H1 (cell line): ENCODE data around the gene LY86. TPM values are rescaled to one million over a fixed set of nuclear protein-coding genes. Genes with fewer than 3 reads are reported as not detected.

ENCODE experiments used
- CBX5 ChIP-seq: fragments of 300-800, 300-1000 bp; sonication (generic); IDR thresholded peaks from 2 replicates; pipeline ENCODE4 v1.7.1; 2016; ENCODE audit warnings: antibody characterized with exemption, low read length, low read depth
- CEBPB ChIP-seq: IDR thresholded peaks from 2 replicates; pipeline ENCODE4 v1.6.1; 2012; ENCODE audit warnings: low read depth, low read length
- HDAC2 ChIP-seq, 2 experiments: fragments of 300-600 bp in 1 of 2; sonication (generic) in 1 of 2; IDR thresholded peaks; 2 replicates each; pipeline ENCODE4 v1.6.1; 2011 to 2012; ENCODE audit warnings: low read depth in 2 of 2, low read length in 2 of 2, mild to moderate bottlenecking in 2 of 2, moderate library complexity in 2 of 2, borderline replicate concordance in 1 of 2, inconsistent platforms in 1 of 2
- SAP30 ChIP-seq: fragments of 300-600 bp; sonication (generic); IDR thresholded peaks from 2 replicates; pipeline ENCODE4 v1.7.1; 2012; ENCODE audit warnings: low read length, moderate library complexity, mild to moderate bottlenecking, inconsistent platforms; ENCODE audit not compliant: insufficient read depth, insufficient replicate concordance
- polyA plus RNA-seq, 7 experiments: library from polyadenylated mRNA; depleted of rRNA in 3 of 7; stranded (reverse) in 5 of 7; unstranded in 2 of 7; fragments of >200 nt in 5 of 7; fragments of 200-250 nt in 2 of 7; gene quantifications; 1 replicate in 5 of 7; 2 replicates in 1 of 7; 4 replicates in 1 of 7; pipeline versions ENCODE4 v1.2.1 to v1.2.3, GENCODE V29; 2011 to 2013; ENCODE audit warnings: missing spikeins in 2 of 7, mixed read lengths in 2 of 7
- total RNA-seq: library from RNA; stranded (reverse); fragmentation: NEBNext Ultra II Directional; extraction: Animal tissue kit (Norgen Biotek cat#: 25700); gene quantifications from 2 replicates; pipeline ENCODE4 v1.2.1, GENCODE V29; 2021
- TF ChIP-seq, protein P1 (sequence below): IDR thresholded peaks from 2 replicates; pipeline ENCODE4 v1.6.1; 2012; ENCODE audit warnings: inconsistent platforms

Gene LY86
- total and polyA plus RNA-seq, 2 of the 8 experiments (the other 6 are each of a cell fraction or from before 2014, with no cell fraction given), result not detected

DNA sequence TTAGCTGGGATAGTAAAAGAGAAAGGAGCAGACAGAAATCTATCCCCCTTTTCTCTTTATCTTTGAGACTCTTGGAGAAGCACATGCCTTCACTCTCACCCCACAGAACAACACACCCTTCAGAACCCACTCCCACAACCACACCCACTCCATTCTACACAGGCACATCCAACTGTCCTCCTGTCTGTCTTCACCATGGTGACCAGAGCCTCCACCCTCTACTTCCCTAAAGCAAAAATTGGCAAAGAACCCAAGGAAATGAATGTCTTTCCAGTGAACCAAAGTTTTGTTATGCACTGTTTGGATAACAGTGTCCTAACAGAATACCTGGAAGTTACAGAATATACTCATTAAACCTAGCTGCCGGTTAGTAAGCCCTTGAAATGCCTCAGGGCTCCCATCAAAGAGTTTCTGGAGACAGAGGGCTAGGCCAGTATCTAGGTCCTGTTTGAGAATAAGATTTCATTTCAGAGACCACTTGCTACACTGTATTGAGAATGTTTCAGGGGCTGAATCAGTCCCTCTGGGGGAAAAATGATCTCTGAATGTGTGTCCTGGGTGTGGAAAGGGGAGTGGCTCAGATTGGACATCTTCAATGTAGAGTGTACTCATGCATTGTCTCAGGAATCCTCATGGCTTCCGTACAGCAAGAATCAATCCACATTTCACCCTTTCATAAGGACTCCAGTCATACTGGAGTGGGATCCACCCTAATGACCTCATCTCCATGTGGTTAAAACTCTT is 101.1 kb downstream of the LY86 start (continued):
- TF ChIP-seq, protein P1, sequence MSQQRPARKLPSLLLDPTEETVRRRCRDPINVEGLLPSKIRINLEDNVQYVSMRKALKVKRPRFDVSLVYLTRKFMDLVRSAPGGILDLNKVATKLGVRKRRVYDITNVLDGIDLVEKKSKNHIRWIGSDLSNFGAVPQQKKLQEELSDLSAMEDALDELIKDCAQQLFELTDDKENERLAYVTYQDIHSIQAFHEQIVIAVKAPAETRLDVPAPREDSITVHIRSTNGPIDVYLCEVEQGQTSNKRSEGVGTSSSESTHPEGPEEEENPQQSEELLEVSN, result no peak
- TF ChIP-seq HDAC2 (IDR thresholded peaks at IDR 0.05; ENCODE audit: borderline replicate concordance in 1 of 2, low read depth in 2 of 2, low read length in 2 of 2), result no peak
- no peak for TF ChIP-seq CBX5
- TF ChIP-seq CEBPB, result no peak
- no peak for TF ChIP-seq SAP30
